HCT116 (cell line): ENCODE results near the gene LIN54.
"Not testable (repeated sequence)": the region's sequence is repeated elsewhere in the genome, so short reads cannot be mapped to it uniquely, and the experiment has no call there.

Source experiments
- CBX3 ChIP-seq: IDR thresholded peaks from 2 replicates; pipeline ENCODE4 v1.6.1; 2012; ENCODE audit warnings: low read depth
- CEBPB ChIP-seq: IDR thresholded peaks from 2 replicates; pipeline ENCODE4 v1.6.1; 2012; ENCODE audit warnings: low read depth
- EZH2phosphoT487 ChIP-seq: fragments of 200-600 bp; IDR thresholded peaks from 2 replicates; pipeline ENCODE4 v1.6.1; 2018; ENCODE audit warnings: antibody characterized with exemption, borderline replicate concordance
- MAX ChIP-seq: IDR thresholded peaks from 2 replicates; pipeline ENCODE4 v1.6.1; 2012
- POLR2A ChIP-seq: IDR thresholded peaks from 2 replicates; pipeline ENCODE4 v1.7.0; 2011; ENCODE audit warnings: borderline replicate concordance; ENCODE audit not compliant: insufficient read depth, insufficient read length; ENCODE audit errors: extremely low read depth
- POLR2AphosphoS5 ChIP-seq: IDR thresholded peaks from 2 replicates; pipeline ENCODE4 v1.6.1; 2011; ENCODE audit warnings: mild to moderate bottlenecking, low read depth, low read length, moderate library complexity
- RAD21 ChIP-seq: IDR thresholded peaks from 2 replicates; pipeline ENCODE4 v1.6.1; 2012; ENCODE audit warnings: low read depth, mild to moderate bottlenecking
- SRF ChIP-seq: IDR thresholded peaks from 2 replicates; pipeline ENCODE4 v1.6.1; 2012; ENCODE audit warnings: low read depth
- ZBTB33 ChIP-seq: IDR thresholded peaks from 2 replicates; pipeline ENCODE4 v1.6.1; 2011; ENCODE audit warnings: mild to moderate bottlenecking, low read length, moderate library complexity; ENCODE audit not compliant: insufficient replicate concordance; ENCODE audit errors: extremely low read depth
- ZNF274 ChIP-seq: fragments of 200-500 bp; sonication (Bioruptor generic); IDR thresholded peaks from 2 replicates; pipeline ENCODE4 v1.6.1; 2014; ENCODE audit warnings: mild to moderate bottlenecking, low read depth, low read length, inconsistent platforms
- TF ChIP-seq, protein P1 (sequence below), 3 experiments: fragments of 200-600 bp in 1 of 3; sonication (generic) in 1 of 3; IDR thresholded peaks in 2 of 3; conservative IDR thresholded peaks in 1 of 3; 2 replicates each; pipeline ENCODE4 v1.5.1; 2012 to 2017; ENCODE audit warnings: low read depth in 2 of 3, low read length in 2 of 3, antibody characterized with exemption in 1 of 3, borderline replicate concordance in 1 of 3, control low read depth in 1 of 3, mild to moderate bottlenecking in 1 of 3, mixed read lengths in 1 of 3, mixed run types in 1 of 3, moderate library complexity in 1 of 3; ENCODE audit not compliant: insufficient read depth in 1 of 3

- not testable (repeated sequence) for TF ChIP-seq POLR2A, SRF, ZNF274, EZH2phosphoT487, MAX, CEBPB, POLR2AphosphoS5, CBX3, RAD21, ZBTB33
- TF ChIP-seq, protein P1, sequence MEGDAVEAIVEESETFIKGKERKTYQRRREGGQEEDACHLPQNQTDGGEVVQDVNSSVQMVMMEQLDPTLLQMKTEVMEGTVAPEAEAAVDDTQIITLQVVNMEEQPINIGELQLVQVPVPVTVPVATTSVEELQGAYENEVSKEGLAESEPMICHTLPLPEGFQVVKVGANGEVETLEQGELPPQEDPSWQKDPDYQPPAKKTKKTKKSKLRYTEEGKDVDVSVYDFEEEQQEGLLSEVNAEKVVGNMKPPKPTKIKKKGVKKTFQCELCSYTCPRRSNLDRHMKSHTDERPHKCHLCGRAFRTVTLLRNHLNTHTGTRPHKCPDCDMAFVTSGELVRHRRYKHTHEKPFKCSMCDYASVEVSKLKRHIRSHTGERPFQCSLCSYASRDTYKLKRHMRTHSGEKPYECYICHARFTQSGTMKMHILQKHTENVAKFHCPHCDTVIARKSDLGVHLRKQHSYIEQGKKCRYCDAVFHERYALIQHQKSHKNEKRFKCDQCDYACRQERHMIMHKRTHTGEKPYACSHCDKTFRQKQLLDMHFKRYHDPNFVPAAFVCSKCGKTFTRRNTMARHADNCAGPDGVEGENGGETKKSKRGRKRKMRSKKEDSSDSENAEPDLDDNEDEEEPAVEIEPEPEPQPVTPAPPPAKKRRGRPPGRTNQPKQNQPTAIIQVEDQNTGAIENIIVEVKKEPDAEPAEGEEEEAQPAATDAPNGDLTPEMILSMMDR (IDR thresholded peaks at IDR 0.05 in 2 of 3, conservative IDR thresholded peaks at IDR 0.05 in 1 of 3; ENCODE audit: borderline replicate concordance in 1 of 3, insufficient read depth in 1 of 3, low read depth in 2 of 3, low read length in 2 of 3), result not testable (repeated sequence)
These were observed 32.5 kb upstream of the LIN54 start for GRCh38 chr4:83043157-83043556.
